PFSK-1 (cell line): ENCODE measurements around the gene POMC.

Experiments used
- FOXP2 ChIP-seq: optimal IDR thresholded peaks from 2 replicates; pipeline ENCODE3; 2011; ENCODE audit warnings: borderline replicate concordance, control low read depth, inconsistent platforms; ENCODE audit not compliant: insufficient read depth; ENCODE audit errors: extremely low read length, extremely low read depth
- POLR2AphosphoS5 ChIP-seq: IDR thresholded peaks from 2 replicates; pipeline ENCODE4 v1.6.1; 2012; ENCODE audit warnings: low read depth, mild to moderate bottlenecking, control low read depth, low read length, moderate library complexity
- REST ChIP-seq, 2 experiments: IDR thresholded peaks; 2 replicates each; pipeline versions ENCODE4 v1.6.1 to v1.8.0; 2011 to 2012; ENCODE audit warnings: low read depth in 2 of 2, low read length in 2 of 2, control low read depth in 1 of 2, inconsistent platforms in 1 of 2, mild to moderate bottlenecking in 1 of 2, moderate library complexity in 1 of 2; ENCODE audit not compliant: insufficient read depth in 1 of 2
- SIN3A ChIP-seq: IDR thresholded peaks from 2 replicates; pipeline ENCODE4 v1.6.1; 2012; ENCODE audit warnings: mild to moderate bottlenecking, low read length, moderate library complexity, borderline replicate concordance; ENCODE audit not compliant: insufficient read depth
- TAF1 ChIP-seq: IDR thresholded peaks from 2 replicates; pipeline ENCODE4 v1.6.1; 2012; ENCODE audit warnings: low read length, control low read depth, borderline replicate concordance; ENCODE audit not compliant: insufficient read depth

POMC gene

GRCh38 chr2:25132693-25133092 lies 35.7 kb downstream of the POMC start:
- no peak for TF ChIP-seq REST (IDR thresholded peaks at IDR 0.05; ENCODE audit: insufficient read depth in 1 of 2, low read depth in 2 of 2, low read length in 2 of 2)
- TF ChIP-seq SIN3A, result no peak
- TF ChIP-seq POLR2AphosphoS5, result no peak
- TF ChIP-seq FOXP2, result no peak
- no peak for TF ChIP-seq TAF1

- TF ChIP-seq TAF1, result no peak
- TF ChIP-seq REST (IDR thresholded peaks at IDR 0.05; ENCODE audit: insufficient read depth in 1 of 2, low read depth in 2 of 2, low read length in 2 of 2), result no peak
- no peak for TF ChIP-seq FOXP2
- no peak for TF ChIP-seq POLR2AphosphoS5
- TF ChIP-seq SIN3A, result no peak
Measured at GRCh38 chr2:25132299-25132635, 36.1 kb downstream of the POMC start.

GRCh38 chr2:25131567-25132298 lies 36.6 kb downstream of the POMC start:
- TF ChIP-seq TAF1, result no peak
- TF ChIP-seq REST (IDR thresholded peaks at IDR 0.05; ENCODE audit: insufficient read depth in 1 of 2, low read depth in 2 of 2, low read length in 2 of 2), result no peak
- TF ChIP-seq FOXP2, result no peak
- no peak for TF ChIP-seq SIN3A
- no peak for TF ChIP-seq POLR2AphosphoS5

GRCh38 chr2:25131253-25131566 lies 37.2 kb downstream of the POMC start:
- no peak for TF ChIP-seq SIN3A
- TF ChIP-seq REST (IDR thresholded peaks at IDR 0.05; ENCODE audit: insufficient read depth in 1 of 2, low read depth in 2 of 2, low read length in 2 of 2), result no peak
- no peak for TF ChIP-seq POLR2AphosphoS5
- no peak for TF ChIP-seq FOXP2

GRCh38 chr2:25129901-25130520 lies 38.4 kb downstream of the POMC start:
- no peak for TF ChIP-seq FOXP2
- TF ChIP-seq POLR2AphosphoS5, result no peak
- TF ChIP-seq REST (IDR thresholded peaks at IDR 0.05; ENCODE audit: insufficient read depth in 1 of 2, low read depth in 2 of 2, low read length in 2 of 2), result no peak
- TF ChIP-seq TAF1, result no peak
- TF ChIP-seq SIN3A, result no peak
